MG63 (cell line): Measurements from ENCODE around the gene CLCNKB. TPM values are rescaled to one million over a fixed set of nuclear protein-coding genes. Genes with fewer than 3 reads are reported as not detected.

Experiments used
- DNase-seq: peaks from one replicate; pipeline ENCODE4 v3.0.0-alpha.2; 2020
- H3K27me3 ChIP-seq: fragments of 250-450 bp; sonication (Bioruptor Pico); 2 replicates; pipeline ENCODE4 v1.5.1; 2020; ENCODE audit warnings: mild to moderate bottlenecking, moderate library complexity
- H3K36me3 ChIP-seq: fragments of 250-450 bp; sonication (Bioruptor Pico); 2 replicates; pipeline ENCODE4 v1.5.1; 2020; ENCODE audit warnings: mild to moderate bottlenecking, moderate library complexity
- H3K4me3 ChIP-seq: fragments of 250-450 bp; sonication (Bioruptor Pico); 2 replicates; pipeline ENCODE4 v1.5.1; 2020; ENCODE audit warnings: mild to moderate bottlenecking, moderate library complexity
- H3K9me3 ChIP-seq: fragments of 250-450 bp; sonication (Bioruptor Pico); 2 replicates; pipeline ENCODE4 v1.5.1; 2020; ENCODE audit warnings: mild to moderate bottlenecking, moderate library complexity
- total RNA-seq: library from RNA; depleted of rRNA; stranded (reverse); fragments of >200 nt; shearing (Covaris generic); gene quantifications from 2 replicates; pipeline ENCODE4 v1.2.3, GENCODE V29; 2014; ENCODE audit warnings: low replicate concordance; rRNA removed

Gene CLCNKB
- total RNA-seq, 1 experiment from 2014 or later, result not detected

DNA sequence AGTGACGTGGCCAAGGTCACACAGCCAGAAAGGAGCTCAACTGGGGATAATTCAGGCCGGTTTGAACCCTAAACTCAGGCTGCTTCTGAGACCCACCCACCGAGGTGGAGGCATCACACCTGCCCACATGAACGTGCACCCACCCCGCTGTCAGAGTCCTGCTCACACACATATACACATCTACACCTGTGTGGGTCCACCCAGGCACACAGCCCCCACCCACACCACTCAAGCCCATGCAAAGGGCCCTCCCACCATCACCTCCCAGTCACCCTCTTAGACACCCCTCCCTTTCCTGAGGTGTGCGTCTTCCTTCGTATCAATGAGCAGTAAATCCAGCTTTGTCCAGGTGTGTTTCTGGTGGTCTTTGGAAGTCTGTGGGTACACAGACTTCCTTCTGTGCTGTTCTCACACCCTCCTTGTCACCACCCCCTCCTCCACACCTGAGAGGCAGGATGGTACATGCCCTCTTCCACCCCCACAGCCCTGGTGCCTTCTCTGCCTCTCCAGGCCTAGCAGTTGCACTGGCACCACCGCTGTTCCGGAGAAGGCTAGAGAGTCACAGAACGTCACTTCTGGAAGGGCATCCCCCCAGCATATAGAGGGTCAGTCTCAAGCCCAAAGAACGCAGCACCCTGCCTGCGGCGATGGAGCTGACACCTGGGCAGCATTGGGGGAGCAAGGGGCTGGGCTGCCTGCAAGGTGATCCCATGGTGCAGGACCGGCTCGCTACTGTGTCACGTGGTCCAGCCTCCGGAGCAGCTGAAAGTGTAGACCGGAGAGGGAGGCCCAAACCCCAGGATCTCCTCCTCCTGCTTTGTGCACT lies 48.7 kb downstream of the CLCNKB start:
- H3K9me3 ChIP-seq, result no peaks in the 10 kb centered on the region
- no peak for DNase-seq
- no peak overlapping the region for H3K4me3 ChIP-seq
- no peaks in the 10 kb centered on the region for H3K36me3 ChIP-seq
- H3K27me3 ChIP-seq, result no peaks in the 10 kb centered on the region

DNA sequence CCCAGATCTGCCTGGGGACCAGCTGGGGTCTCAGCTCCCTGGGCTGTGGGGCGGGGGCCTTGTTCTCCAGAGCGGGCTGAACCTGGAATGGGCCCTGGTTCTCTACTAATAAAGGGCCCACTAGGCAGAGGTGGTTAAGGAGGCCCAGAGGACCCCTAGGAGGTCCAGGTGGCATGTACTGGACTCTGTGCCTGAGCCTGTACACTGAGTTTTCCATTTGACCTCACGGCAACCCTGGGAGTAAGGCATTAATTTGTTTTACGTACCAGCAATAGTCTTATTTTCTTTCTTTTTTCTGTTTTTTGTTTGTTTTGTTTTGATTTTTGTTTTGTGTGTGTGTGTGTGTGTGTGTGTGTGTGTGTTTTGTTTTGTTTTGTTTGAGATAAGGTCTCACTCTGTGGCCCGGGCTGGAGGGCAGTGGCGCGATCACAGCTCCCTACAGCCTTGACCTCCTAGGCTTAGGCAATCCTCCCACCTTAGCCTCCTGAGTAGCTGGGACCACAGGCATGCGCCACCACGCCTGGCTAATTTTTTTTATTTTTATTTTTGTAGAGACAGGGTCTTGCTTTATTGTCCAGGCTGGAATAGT lies 49.4 kb downstream of the CLCNKB start:
- DNase-seq, result no peak
- no peaks in the 10 kb centered on the region for H3K9me3 ChIP-seq
- no peaks in the 10 kb centered on the region for H3K27me3 ChIP-seq
- H3K4me3 ChIP-seq, result no peak overlapping the region
- no peaks in the 10 kb centered on the region for H3K36me3 ChIP-seq

DNA sequence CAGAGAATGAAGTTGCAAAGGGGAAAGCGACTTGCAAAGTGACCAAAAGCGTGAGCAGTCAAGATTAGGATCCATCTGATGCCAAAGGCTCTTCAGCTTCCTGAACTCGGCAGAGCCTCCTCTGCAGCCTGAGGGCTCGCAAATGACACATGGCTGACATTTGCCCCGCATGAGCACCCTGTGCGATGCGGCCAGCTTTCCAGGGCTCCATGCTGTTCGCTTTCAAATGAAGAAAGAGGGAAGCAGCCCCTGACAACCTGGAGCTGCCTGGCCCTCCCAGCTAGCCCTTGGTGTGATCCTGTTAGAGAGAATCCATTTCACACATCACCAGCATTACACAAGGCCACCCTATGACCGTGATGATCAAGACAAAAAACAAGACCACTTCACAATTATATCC lies 50.0 kb downstream of the CLCNKB start:
- no peaks in the 10 kb centered on the region for H3K27me3 ChIP-seq
- no peaks in the 10 kb centered on the region for H3K9me3 ChIP-seq
- no peak for DNase-seq
- H3K4me3 ChIP-seq, result no peak overlapping the region
- no peaks in the 10 kb centered on the region for H3K36me3 ChIP-seq

DNA sequence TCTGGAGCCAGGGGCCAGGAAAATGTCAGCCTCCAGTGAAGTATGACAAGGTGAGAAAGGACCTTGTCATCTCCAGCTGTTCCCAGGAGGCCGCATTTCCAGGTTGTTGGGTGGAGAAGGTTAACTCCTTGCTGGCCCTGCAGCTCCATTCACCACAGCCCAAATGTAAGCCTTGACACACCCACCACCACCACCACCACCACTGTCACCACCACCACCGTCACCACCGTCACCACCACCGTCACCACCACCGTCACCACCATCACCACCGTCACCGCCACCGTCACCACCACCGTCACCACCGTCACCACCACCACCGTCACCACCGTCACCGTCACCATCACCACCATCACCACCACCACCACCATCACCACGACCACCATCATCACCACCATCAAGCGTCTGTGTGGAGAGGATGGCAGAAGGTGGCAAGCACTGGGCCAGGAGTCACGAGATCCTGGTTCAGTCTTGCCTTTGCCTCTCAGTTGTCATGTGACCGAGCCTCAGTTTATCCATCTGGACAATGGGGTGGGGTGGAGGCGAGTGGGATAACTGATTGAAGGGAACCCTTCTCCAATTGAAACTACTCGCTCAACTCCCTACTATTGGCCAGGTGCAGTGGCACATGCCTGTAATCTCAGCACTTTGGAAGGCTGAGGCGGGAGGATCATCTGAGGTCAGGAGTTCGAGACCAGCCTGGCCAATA lies 51.0 kb downstream of the CLCNKB start:
- Histone ChIP-seq H3K36me3 (no peaks in the 10 kb centered on the region), H3K27me3 (no peaks in the 10 kb centered on the region), H3K9me3 (no peaks in the 10 kb centered on the region), H3K4me3 (no peak overlapping the region)
- no peak for DNase-seq

DNA sequence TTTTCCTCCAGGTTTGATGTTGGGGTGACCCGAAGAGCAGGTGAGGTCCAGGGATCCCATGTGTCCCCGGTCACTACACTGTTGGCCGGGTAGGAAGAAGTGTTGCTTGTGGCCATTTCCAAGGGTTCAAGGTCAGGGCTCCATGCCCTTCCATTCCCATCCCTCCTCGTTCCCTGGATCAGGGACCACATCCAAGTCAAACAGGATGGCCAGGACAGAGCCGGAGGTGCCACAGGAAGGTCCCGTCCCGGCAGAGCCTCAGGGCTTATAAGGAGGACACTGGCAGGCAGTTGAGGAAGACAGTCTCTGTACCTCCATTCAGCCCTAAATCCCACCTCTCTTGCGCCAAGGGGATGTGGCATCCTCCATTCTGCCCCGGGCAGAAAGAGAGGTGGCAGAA lies 51.9 kb downstream of the CLCNKB start:
- Histone ChIP-seq H3K27me3 (no peaks in the 10 kb centered on the region), H3K9me3 (no peaks in the 10 kb centered on the region), H3K4me3 (no peak overlapping the region), H3K36me3 (no peaks in the 10 kb centered on the region)
- no peak for DNase-seq

DNA sequence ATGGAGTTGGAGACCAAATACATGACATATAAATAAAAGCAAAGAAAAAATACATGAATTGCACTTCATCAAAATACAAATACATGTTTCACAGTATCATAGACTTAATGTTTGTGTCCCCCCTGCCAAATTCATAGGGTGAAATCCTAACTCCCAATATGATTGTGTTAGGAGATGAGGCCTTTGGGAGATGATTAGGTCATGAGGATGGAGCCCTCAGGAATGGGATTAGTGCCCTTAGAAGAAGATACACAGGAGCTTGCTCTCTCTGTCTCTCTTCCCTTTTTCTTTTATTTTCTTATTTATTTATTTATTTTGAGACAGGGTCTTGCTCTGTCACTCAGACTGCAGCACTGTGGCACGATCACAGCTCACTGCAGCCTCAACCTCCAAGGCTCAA lies 55.8 kb downstream of the CLCNKB start:
- Histone ChIP-seq H3K27me3 (no peaks in the 10 kb centered on the region), H3K4me3 (no peak overlapping the region), H3K9me3 (peaks cover 3% of the 10 kb centered on the region; the same call in 1 of the 2 replicates), H3K36me3 (no peaks in the 10 kb centered on the region)
- no peak for DNase-seq

DNA sequence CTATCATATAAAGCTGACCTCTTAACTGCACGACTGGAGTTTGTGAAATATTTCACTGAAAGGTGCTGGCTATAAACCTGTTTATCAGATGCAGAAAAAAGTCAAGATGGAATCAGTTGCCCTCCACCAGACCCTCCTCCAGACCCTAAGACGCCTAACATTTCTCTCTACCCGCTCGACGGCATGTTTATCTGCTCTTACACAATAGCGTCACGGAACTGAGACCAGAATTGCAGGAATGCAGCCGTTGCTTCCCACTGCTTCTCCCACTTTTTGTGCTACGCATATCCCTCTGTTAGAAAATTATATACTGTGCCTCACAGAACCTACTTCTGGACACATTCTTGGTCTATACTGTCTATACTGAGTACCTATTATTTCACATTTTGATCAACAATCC lies 58.0 kb downstream of the CLCNKB start:
- Histone ChIP-seq H3K36me3 (no peaks in the 10 kb centered on the region), H3K4me3 (no peak overlapping the region), H3K9me3 (peaks cover 3% of the 10 kb centered on the region; the same call in 1 of the 2 replicates), H3K27me3 (no peaks in the 10 kb centered on the region)
- DNase-seq, result no peak

Other genes starting within 250 kb of the CLCNKB start
- gene UQCRHL, start 236.1 kb upstream of the CLCNKB start, total RNA-seq, result 4.7 and 6.2 TPM in 2 replicates
- gene SPEN, start 196.1 kb upstream of the CLCNKB start, total RNA-seq, result 3.3 and 4.8 TPM in 2 replicates
- 25.7 and 29.1 TPM in 2 replicates for gene ZBTB17, start 67.7 kb upstream of the CLCNKB start, total RNA-seq
- not detected in 2 replicates for gene SRARP, start 39.5 kb upstream of the CLCNKB start, total RNA-seq
- gene HSPB7, start 25.7 kb upstream of the CLCNKB start, total RNA-seq, result 1.9 and 4.5 TPM in 2 replicates
- gene CLCNKA, start 21.7 kb upstream of the CLCNKB start, total RNA-seq, result not detected in 2 replicates
- gene FAM131C, start 29.9 kb downstream of the CLCNKB start, total RNA-seq, result 0.15 and 2.1 TPM in 2 replicates
- 68.4 and 80.5 TPM in 2 replicates for gene EPHA2, start 112.3 kb downstream of the CLCNKB start, total RNA-seq
- 20.4 and 36.3 TPM in 2 replicates for gene ARHGEF19, start 168.9 kb downstream of the CLCNKB start, total RNA-seq
- gene CPLANE2, start 193.4 kb downstream of the CLCNKB start, total RNA-seq, result 2.7 and 5.1 TPM in 2 replicates